Medulla oblongata (tissue), 1 donor: ENCODE data around the gene SF3B2.
A peak's percentile ranks its signal among the peaks of the same experiment; 100 is the strongest.

Experiments used
- DNase-seq: peaks from one replicate; pipeline ENCODE4 v3.0.0-alpha.2; 2015; ENCODE audit errors: extremely low spot score

SF3B2 gene

DNA sequence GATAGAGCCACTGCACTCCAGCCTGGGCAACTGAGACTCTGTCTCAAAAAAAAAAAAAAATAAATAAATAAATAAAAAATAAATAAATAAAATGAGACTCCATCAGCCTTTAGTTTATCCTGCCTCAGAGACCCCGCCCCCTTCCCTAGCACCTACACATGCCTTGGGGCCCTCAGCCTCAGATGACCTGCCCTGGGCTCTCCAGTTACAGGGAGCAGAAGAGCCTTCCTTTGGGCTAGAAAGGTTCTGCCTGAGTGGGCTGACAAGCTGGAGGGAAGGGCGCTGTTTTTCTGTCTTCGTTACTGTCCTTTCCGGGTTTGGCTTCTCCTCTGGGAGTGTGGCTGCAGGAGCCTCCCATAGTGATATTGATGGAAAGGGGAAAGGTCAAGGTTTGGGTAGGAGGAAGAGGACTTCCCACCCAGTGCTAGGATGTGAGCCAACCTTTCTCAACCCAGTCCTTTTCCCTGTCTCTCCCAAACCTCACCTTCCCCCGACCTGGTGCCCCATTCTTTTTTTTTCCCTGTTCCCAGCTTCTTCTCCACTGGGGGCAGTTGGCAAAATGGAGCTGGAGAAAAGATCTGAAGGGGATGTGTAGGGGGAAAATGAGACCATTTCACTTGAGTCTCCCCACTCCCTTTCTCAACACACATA, 1.5 kb upstream of the SF3B2 start:
- no peak for DNase-seq

DNA sequence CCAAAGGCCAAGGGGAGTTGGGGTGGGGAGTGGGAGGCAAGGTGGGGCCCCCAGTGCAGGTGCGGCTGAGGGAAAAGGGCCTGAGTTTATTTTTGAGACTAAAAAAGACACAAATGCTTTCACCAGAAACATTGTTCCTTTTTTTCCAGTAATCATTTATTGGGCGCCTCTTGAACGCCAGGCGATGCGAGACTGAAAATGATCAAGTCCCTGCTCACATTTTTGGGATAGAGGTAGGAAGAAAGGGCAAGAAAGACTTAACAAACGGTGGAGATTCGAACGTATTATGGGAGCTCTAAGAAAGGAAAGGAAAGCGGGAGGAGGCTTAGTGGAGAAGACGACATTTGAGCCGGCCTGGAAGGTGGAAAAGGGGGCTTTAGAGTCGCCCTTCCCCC, 796 bp upstream of the SF3B2 start:
- DNase-seq = no peak

DNA sequence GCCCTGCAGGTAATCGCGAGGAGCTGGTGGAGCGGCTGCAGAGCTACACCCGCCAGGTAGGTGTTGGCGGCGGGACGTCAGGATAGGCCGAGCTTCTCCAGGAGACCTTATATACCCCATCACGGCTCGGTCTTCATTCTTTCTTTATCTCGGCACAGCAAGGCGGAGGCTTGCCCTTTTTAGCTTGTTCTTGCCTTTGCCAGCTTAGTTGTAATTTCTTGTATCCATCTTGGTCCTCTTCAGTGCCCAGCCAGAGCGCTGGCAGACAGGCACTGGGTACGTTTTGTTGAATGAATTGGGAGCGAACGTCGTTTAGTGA, 459 bp downstream of the SF3B2 start:
- no peak for DNase-seq

DNA sequence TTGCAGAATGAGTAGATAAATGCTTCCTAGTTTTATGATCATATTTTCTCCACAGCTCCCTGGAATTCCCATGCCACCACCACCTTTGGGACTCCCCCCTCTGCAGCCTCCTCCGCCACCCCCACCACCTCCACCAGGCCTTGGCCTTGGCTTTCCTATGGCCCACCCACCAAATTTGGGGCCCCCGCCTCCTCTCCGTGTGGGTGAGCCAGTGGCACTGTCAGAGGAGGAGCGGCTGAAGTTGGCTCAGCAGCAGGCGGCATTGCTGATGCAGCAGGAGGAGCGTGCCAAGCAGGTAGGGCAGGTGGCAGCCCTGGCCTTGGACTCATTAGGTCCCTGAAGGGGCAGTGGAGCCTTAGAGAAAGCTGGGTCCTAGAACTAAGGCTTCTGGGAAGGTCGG, 2.9 kb downstream of the SF3B2 start:
- DNase-seq = no peak

DNA sequence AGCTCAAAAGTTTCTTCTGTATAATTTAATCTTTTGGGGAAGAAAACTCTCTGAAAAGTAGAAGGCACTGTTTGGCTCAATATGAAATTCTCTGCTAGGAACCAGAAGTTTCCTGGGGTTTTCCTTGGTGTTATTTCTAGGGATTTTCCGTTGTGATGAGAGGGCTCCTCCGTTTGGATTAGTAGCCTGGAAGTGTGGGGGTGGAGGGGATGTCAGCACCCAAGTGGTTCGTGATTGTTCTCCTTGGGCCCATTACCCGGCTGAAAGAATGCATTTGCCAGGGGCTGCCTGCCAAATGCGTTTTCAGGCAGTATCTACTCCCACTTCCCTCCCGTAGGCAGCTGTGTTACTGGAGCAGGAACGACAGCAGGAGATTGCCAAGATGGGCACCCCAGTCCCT, 4.3 kb downstream of the SF3B2 start:
- DNase-seq = no peak

DNA sequence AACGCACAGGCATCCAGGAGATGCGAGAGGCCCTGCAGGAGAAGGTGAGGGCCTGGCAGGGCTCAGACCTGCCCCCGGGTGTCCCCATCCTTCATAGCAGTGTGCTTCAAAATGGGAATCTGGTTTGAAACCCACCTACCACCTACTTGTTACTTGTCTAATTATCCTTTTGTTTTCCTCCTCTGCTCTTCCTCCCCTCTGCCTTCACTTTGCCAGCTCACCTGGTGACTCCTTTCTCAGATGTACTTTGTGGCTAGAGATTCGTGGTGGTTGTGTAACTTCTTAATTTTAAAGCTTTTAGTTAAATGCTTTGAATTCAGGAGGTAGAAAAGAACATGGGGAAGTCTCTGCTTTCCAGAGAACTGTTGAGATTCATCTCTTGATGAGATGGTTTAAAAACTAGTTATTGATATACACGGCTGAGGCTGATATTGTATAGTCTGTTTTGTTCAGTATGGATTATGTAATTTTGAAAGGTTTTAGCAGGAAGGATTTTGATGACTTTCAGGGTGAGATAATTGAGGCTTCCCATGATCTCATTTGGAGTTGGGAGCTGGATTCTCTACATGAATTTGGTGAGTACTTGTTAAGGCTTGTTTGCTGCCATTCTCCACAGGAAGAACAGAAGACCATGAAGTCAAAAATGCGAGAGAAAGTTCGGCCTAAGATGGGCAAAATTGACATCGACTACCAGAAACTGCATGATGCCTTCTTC, 8.0 kb downstream of the SF3B2 start:
- no peak for DNase-seq

DNA sequence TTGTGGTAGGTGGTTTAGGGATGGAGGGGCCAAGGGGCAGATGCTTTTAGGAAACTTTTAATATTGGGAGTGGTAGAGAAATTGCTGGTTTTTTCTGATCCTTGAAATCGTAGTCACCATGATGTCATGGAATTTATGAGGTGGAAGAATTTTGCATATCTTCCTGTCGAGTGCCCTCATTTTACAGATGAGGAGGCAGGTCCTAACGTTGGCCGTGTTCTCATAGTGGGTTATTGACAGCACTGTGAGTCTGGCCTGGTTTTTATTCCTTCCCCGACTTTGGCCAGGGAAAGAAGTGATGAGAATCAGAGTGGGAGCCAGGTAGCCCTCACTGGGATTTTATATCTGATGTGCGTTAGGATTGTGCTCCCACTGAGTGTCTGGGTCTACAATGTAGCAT, 9.1 kb downstream of the SF3B2 start:
- DNase-seq = no peak

DNA sequence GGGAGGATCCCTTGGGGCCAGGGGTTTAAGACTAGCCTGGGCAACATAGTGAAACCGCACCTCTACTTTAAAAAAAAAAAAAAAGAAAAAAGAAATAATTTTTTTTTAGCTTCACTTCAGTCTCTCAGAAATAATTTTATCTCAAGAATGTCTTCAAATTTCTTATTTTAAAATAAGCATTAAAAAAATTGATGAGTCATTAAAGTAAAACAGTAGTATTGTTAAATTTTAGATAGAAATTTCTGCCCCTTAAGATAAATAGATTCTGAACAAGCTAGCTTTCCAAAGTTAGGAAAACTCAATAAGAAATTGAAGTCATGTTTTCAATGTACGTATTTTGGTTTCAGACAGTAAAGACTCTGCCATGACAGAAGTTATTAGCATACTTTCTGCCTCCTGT, 10.2 kb downstream of the SF3B2 start:
- DNase-seq = no peak

DNA sequence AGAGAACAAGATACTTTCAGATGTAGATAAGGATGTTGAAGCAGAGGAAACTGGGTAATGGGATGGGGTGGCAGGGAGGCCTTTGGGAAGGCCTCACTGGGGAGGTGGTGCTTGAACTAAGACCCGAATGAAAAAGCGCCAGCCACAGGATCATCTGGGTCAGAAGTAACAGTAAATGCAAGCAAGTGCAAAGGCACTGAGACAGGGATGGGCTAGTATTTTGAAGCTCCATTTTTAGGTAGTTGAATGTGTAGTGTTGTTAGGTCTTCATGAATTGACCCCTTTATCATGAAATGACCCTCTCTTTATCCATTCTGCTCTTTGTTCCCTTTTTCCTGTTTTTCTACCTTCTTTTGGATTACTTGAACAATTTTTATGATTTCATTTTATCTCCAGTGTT, 11.7 kb downstream of the SF3B2 start:
- no peak for DNase-seq

DNA sequence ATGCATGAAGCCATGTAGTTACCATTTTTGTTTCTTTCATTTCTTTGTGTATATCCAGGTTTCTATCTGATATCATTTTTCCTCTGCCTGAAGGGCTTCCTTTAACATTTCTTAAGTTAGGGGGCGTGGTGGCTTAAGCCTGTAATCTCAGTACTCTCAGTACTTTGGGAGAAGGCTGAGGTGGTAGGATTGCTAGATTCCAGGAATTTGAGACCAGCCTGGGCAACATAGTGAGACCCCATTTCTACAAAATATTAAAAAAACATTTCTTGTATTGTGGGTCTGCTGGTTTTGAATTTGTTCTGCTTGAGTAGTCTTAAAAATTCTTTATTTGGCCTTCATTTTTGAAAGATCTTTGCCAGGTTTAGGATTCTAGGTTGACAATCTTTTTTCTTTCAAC, 12.4 kb downstream of the SF3B2 start:
- no peak for DNase-seq

DNA sequence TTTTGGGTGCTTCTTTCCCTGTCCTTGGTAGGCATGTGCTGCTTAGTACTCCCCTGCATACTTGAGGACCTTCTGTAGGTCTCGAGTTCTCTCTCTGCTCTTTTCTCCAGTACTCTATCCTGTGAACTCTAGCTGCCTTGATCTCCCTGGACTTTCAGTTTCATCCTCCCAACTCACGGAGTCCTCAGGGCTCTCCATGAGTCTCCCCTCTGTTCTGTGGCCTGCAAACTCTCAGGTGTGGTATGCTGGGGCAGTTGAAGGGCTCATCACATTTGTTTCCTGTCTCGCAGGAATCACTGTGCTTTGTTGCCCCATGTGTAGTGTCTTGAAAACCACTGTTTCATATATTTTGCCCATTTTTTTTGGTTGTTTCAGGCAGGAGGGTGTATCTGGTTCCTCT, 14.6 kb downstream of the SF3B2 start:
- DNase-seq = no peak

DNA sequence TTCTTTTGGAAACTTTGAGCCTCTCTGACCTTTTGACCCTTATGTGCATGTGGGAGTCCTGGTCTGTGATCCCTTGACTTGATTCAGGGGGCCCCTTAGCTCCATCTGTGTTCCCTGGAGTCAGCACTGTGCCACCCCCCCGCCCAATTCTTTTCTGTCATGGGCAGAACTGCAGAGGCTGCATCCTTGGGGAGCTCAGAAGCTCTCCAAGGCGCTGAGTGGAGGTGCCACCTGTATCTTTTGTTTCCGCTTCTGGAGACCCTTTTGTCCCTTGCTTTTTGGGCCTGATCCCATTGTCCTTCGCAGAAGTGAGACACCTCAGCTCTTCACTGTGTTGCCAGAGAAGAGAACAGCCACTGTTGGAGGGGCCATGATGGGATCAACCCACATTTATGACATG, 15.5 kb downstream of the SF3B2 start:
- no peak for DNase-seq

DNA sequence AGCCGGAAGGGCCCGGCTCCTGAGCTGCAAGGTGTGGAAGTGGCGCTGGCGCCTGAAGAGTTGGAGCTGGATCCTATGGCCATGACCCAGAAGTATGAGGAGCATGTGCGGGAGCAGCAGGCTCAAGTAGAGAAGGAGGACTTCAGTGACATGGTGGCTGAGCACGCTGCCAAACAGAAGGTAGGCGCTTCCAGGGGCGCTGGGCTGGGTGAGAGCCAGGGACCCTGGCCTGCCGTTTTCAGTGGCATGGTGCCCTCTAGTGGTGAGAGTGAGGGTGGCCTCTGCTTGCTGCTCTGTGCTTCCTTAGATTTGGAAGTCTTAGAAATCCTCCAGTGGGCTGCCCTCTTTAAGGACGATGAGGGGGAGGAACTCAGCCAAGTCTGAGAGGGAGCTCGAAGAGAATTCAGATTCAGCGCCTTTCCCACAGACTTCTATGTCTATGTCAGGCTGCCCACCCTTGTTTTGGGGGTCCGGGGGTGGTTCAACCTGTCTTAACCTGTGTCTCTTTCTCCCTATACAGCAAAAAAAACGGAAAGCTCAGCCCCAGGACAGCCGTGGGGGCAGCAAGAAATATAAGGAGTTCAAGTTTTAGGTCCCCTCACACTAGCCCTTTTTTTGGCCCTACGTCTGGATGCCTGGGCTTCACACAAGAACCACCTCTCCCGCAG, 16.1 kb downstream of the SF3B2 start:
- peak; percentile 79 for DNase-seq

DNA sequence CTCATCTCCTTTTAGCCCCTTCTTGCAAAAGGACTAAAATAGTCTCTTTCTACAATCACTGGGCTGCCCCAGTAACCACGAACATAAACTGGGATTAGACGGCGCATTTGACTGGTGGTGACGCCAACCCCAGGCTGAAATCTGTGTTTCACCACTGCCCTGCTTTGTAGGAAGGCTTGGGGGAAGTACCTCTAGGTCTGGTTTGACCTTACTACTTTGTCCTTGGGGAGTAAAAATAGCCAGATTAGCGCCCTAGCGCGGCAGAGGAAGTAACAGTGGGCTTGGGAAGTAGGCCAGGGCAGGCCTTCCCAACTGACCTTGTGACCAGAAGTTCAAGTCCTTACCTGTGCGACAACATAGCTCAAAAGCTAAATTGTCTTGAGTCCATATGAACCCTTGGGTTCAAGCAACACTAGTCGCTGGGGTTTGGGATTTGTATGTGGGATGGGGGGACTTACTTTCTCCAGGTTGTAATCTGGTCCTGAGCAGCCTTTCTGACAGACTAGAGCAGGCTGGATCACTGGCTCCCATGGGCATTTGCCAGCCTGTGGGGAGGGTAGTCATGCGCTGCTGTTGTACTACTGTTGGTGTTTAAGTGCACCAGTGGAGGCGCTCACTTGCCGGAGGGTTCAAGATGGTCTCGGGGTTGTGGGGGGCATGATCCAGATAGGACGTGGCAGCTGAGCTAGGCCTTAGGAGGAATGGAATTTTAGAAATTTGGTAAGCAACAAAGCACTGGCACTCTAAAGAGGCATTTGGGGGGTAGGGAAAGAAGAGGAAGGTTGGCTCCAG, 17.0 kb downstream of the SF3B2 start:
- peak; percentile 79 for DNase-seq

DNA sequence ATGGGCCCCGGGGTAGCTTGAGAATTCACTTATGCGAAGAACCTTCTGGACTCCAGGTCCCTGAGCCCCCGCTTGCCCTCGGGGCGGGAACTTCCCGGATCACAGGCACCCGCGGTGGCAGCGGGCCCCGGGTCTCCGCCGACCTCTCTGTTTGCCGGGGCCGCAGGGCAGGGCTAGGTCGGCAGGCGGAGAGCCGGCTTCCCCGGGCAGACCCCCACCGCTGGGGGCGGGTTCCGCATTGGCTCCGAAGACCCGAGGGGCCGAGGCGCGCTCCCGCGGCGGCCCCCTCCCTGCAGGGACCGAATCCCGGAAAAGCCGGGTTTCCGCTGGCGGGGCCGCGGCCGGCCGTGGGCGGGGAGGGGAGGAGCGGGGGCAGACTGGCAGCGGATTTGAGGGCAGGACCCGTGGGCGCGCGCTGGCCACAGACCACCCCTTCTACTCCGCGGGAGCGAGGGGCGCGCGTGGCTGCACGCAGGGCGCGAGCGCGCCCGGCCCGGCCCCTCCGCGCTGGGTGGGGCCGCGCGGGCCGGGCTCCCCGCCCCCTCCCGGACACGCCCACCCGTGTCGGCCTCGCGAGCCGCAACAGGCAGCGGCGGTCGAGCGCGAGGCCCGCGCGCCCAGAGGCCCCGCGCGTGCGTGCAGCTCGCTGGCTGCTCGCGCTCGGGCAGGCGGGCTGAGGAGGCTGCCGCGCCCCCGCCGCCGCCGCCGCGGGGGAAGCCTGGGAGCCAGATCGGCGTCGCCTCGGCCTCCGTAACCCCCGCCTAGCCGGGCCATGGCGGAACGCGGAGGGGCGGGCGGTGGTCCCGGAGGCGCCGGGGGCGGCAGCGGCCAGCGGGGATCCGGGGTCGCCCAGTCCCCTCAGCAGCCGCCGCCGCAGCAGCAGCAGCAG, 17.8 kb downstream of the SF3B2 start, which contains the start of gene PACS1:
PACS1 (plus strand) TSS at position 558 of the 889 bp plus-strand sequence; CDS start at position 773, 215 bp downstream.
- DNase-seq = peak; percentile 64

DNA sequence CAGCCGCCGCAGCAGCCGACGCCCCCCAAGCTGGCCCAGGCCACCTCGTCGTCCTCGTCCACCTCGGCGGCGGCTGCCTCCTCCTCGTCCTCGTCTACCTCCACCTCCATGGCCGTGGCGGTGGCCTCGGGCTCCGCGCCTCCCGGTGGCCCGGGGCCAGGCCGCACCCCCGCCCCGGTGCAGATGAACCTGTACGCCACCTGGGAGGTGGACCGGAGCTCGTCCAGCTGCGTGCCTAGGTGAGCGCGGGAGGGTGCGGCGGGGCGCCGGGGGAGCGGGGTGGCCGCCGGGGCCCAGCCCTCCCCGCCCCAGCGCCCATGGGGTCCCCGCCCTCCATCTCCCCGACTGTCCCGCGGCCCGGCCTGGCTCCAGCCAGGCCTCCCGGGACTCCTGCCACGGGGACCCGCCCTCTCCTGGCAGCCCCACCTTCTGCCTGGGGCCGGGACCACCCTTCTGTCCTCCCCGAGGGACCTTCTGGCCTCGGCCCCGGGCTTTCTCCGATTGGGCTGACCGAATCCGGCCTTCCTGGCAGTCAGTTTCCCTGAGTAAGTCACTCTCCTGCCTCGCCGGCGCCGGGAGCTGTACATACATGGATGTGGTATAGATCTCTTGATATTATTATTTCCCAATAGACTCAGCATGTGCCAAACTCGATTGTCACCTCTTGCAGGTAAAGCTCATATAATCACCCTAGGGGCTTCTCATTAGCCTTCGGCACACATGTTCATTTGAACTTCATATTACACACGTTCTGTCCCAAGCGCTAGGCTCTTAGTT, 18.6 kb downstream of the SF3B2 start:
- no peak for DNase-seq

DNA sequence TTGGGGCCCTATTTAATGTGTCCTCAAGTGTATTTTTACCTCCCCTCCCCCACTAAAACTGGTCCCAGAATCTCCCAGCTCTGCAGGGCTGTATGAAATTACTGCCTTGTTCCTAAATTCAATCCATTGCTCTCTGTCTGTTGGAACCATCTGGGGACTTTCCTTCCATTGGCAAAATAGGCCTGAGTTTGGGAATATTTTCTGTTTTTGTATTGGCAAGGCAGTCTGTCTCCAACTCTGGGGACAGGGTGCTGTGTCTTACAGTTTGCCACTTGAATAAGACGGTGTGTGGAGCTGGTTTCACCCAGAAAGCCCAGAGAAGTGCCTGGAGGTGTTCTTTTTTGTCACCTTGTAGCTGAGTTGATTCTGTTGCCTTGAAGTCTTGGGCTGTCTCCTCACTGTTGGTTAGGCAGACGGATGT, 19.2 kb downstream of the SF3B2 start:
- peak; percentile 33 for DNase-seq

DNA sequence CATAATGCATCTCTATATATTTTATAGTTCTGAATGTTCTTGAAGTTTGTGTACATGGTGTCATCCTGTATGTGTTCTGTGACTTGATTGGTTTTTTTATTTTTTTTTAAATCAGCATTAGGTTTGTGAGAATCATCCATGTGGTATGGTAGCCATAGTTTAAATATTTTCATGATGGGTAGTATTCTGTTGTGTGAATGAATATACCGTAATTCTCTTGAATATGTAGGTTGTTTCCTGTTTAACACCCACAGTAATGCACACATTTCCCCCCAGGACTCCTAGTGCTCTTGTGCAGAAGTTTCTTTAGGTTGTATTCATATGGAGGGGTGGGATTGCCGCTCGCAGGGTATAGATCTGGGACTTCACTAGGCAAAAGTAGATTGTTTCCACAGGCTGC, 19.9 kb downstream of the SF3B2 start:
- DNase-seq = no peak

DNA sequence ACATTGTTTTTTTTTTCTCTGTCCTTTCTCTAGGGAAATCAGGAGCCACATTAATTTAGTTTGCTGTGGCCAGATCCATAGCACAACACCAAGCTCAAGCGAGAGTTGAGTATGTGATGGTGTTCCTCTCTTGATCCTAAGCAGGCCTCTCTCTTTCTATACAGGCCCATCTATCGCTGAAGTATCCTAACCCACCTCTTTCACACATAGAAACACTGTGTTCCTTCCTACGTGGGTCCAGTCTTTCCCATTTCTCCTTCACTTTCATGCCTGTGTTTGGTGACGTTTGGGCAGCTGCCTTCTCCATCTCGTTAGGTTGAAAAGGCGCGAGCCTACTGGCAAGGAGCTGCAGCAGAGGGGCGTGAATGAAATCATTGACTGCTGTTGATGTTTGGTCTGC, 20.4 kb downstream of the SF3B2 start:
- DNase-seq = no peak

DNA sequence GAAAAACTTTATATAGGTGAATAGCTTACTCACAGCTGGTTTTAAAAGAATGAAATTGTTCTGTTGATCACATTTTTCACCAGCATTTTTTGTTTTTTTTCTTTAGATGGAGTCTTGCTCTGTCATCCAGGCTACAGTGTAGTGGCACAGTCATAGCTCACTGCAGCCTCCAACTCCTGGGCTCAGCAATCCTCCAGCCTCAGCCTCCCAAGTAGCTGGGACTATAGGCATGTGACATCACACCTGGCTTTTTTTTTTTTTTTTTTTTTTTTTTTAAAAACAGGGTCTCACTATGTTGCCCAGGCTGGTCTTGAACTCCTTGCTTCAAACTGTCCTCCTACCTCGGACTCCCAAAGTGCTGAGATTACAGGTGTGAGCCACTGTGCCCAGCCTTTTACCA, 21.5 kb downstream of the SF3B2 start:
- no peak for DNase-seq

DNA sequence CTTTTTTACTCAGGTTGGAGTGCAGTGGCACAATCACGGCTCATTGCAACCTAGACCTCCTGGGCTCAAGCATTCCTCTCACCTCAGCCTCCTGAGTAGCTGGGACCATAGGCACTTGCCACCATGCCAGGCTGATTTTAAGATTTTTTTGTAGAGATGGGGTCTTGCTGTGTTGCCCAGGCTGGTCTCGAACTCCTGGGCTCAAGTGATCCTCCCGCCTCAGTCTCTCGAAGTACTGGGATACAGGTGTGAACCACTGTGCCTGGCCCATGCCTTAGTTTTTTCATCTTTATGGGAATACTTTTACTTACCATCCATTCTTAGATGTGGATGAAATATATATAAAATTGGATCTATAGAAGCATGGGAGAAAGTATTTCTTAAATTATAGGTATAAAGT, 23.1 kb downstream of the SF3B2 start:
- no peak for DNase-seq
